ENCODE results near the gene TESK2. TPM values are rescaled to one million over a fixed set of nuclear protein-coding genes. Genes with fewer than 3 reads are reported as not detected.

The TESK2 gene
- total and polyA plus RNA-seq, 4 donors, result 1.8 to 8.7 (median 3.6) TPM

DNA sequence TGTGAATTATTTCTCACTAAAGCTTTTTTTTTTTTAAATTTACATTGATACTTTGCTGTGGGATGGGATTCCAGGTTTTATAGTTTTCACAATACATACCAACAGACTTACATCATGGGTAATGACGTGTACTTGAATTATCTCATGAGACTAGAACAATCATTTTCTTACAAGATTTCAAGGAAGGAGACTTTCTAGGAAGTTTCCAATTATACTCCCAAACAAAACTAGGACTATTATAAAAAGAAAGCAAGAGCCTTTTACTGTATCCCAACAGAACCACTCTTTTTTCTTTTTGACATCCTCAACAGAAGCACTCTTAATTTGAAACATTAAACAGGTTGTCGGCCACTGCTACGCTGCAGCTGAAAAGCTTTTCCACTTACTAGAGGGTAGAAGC lies 48.7 kb downstream of the TESK2 start:
- Histone ChIP-seq H3K4me3 (no peak overlapping the region), H3K36me3 (ENCODE audit: control insufficient read depth in 4 of 4, insufficient read depth in 4 of 4, low read length in 4 of 4) (no peaks in the 10 kb centered on the region), H3K4me1 (ENCODE audit: control insufficient read depth in 5 of 5, insufficient read depth in 5 of 5, low read length in 5 of 5) (no peaks in the 10 kb centered on the region), H3K9ac (ENCODE audit: insufficient read depth in 1 of 2, low read length in 2 of 2) (no peak overlapping the region), H3K9me3 (ENCODE audit: control insufficient read depth in 4 of 4, insufficient read depth in 3 of 4, low read length in 3 of 4) (no peaks in the 10 kb centered on the region), H3K27ac (ENCODE audit: low read depth in 1 of 2, low read length in 1 of 2) (no peak overlapping the region), H3K27me3 (ENCODE audit: control insufficient read depth in 3 of 3, insufficient read depth in 3 of 3, low read length in 2 of 3) (no peaks in the 10 kb centered on the region)
- DNase-seq (peak in 2 of 3 donors; percentile 10 to 11), ATAC-seq (ENCODE audit: insufficient read depth, low FRiP score) (no peak)
- 65 to 69% methylated on average over 3 of the region's 3 CpGs for WGBS, 2 donors
- TF ChIP-seq, protein P1, sequence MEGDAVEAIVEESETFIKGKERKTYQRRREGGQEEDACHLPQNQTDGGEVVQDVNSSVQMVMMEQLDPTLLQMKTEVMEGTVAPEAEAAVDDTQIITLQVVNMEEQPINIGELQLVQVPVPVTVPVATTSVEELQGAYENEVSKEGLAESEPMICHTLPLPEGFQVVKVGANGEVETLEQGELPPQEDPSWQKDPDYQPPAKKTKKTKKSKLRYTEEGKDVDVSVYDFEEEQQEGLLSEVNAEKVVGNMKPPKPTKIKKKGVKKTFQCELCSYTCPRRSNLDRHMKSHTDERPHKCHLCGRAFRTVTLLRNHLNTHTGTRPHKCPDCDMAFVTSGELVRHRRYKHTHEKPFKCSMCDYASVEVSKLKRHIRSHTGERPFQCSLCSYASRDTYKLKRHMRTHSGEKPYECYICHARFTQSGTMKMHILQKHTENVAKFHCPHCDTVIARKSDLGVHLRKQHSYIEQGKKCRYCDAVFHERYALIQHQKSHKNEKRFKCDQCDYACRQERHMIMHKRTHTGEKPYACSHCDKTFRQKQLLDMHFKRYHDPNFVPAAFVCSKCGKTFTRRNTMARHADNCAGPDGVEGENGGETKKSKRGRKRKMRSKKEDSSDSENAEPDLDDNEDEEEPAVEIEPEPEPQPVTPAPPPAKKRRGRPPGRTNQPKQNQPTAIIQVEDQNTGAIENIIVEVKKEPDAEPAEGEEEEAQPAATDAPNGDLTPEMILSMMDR (IDR thresholded peaks at IDR 0.05; ENCODE audit: control extremely low read depth, extremely low read depth), result no peak

DNA sequence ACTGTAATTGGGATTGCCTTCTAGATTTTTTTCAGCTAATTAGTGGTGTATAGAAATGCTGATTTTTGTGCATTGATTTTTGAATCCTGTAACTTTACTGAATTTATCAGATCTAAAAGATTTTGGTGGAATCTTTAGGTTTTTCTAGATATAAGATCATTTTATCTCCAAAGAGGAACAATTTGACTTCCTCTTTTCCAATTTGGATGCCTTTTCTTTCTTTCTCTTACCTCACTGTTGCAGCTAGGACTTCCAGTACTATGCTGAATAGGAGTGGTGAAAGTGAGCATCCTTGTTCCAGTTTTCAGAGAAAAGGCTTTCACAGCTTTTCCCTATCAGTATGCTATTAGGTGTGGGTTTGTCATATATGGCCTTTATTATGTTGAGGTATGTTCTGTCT lies 53.6 kb downstream of the TESK2 start:
- no peaks in the 10 kb centered on the region for H3K36me3 ChIP-seq (ENCODE audit: control insufficient read depth in 4 of 4, insufficient read depth in 4 of 4, low read length in 4 of 4)
- H3K27ac ChIP-seq (ENCODE audit: low read depth in 1 of 2, low read length in 1 of 2), result no peak overlapping the region
- ATAC-seq (ENCODE audit: insufficient read depth, low FRiP score) (no peak), DNase-seq (no peak)
- TF ChIP-seq, protein P1 (IDR thresholded peaks at IDR 0.05; ENCODE audit: control extremely low read depth, extremely low read depth), result no peak
- H3K9ac ChIP-seq (ENCODE audit: insufficient read depth in 1 of 2, low read length in 2 of 2), result no peak overlapping the region
- no peaks in the 10 kb centered on the region for H3K27me3 ChIP-seq (ENCODE audit: control insufficient read depth in 3 of 3, insufficient read depth in 3 of 3, low read length in 2 of 3)
- H3K4me1 ChIP-seq (ENCODE audit: control insufficient read depth in 5 of 5, insufficient read depth in 5 of 5, low read length in 5 of 5), result no peaks in the 10 kb centered on the region
- H3K9me3 ChIP-seq (ENCODE audit: control insufficient read depth in 4 of 4, insufficient read depth in 3 of 4, low read length in 3 of 4), result no peaks in the 10 kb centered on the region
- no peak overlapping the region for H3K4me3 ChIP-seq

DNA sequence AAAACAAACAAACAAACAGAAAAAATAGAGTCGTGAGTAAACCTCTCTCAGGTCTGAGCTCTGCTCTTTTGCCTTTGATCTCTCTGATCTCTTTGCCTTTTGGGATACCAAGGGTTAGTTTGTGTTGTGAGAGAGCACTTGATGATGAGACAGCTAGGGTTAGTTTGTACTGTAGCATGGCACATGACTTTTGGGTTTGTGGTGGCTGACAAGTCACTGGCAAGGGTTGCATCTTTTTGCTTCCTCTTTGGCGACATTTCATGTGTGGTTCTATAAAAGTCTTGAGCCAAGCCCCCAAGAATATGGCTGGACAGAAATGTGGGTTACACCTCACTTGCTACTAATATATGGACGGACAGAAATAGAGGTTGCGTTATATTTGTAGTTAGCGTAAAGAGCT lies 60.5 kb downstream of the TESK2 start:
- Histone ChIP-seq H3K27ac (ENCODE audit: low read depth in 1 of 2, low read length in 1 of 2) (no peak overlapping the region), H3K9ac (ENCODE audit: insufficient read depth in 1 of 2, low read length in 2 of 2) (no peak overlapping the region), H3K9me3 (ENCODE audit: control insufficient read depth in 4 of 4, insufficient read depth in 3 of 4, low read length in 3 of 4) (no peaks in the 10 kb centered on the region), H3K4me1 (ENCODE audit: control insufficient read depth in 5 of 5, insufficient read depth in 5 of 5, low read length in 5 of 5) (no peaks in the 10 kb centered on the region), H3K4me3 (no peak overlapping the region), H3K36me3 (ENCODE audit: control insufficient read depth in 4 of 4, insufficient read depth in 4 of 4, low read length in 4 of 4) (no peaks in the 10 kb centered on the region), H3K27me3 (ENCODE audit: control insufficient read depth in 3 of 3, insufficient read depth in 3 of 3, low read length in 2 of 3) (no peaks in the 10 kb centered on the region)
- TF ChIP-seq, protein P1 (IDR thresholded peaks at IDR 0.05; ENCODE audit: control extremely low read depth, extremely low read depth), result no peak
- no peak for DNase-seq
- WGBS, 2 donors, result 85 to 86% methylated on average over 5 of the region's 5 CpGs
- no peak for ATAC-seq (ENCODE audit: insufficient read depth, low FRiP score)

DNA sequence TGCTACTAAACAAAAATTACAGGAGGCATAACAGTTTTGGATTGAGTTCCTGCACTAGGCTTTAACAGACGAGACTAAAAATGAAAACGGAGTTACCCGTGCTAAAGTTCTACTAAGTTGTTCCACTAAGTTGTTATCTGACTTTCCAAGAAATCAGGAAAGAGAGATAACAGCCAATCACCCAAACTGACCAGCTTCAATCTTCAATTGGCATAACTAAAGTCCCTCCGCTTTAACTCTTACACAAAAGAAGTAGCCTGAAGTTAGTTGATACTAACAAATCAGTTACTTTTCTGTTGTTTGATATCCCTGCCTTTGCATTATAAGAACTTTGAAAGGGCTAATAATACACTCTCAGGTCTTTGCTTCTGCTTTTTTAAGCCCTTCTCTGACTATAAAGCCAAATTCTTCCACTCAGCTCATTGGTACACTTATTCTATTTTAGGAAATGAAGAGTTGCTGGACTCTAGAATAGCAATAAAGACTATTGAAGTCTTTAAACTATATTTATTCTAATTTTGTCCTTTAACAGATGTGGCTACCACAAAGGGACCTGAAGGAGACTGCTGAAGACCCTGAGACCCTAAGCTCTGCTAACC lies 61.3 kb downstream of the TESK2 start:
- 71 to 74% methylated on average over 4 of the region's 4 CpGs for WGBS, 2 donors
- TF ChIP-seq, protein P1 (IDR thresholded peaks at IDR 0.05; ENCODE audit: control extremely low read depth, extremely low read depth), result no peak

More for the DNA sequence above, 61.3 kb downstream of the TESK2 start:
- H3K4me1 ChIP-seq (ENCODE audit: control insufficient read depth in 5 of 5, insufficient read depth in 5 of 5, low read length in 5 of 5), result no peaks in the 10 kb centered on the region
- no peaks in the 10 kb centered on the region for H3K9me3 ChIP-seq (ENCODE audit: control insufficient read depth in 4 of 4, insufficient read depth in 3 of 4, low read length in 3 of 4)
- H3K9ac ChIP-seq (ENCODE audit: insufficient read depth in 1 of 2, low read length in 2 of 2), result peak overlapping the region in 1 of 2 donors; percentile 23
- ATAC-seq (ENCODE audit: insufficient read depth, low FRiP score) (no peak), DNase-seq (no peak)
- H3K27me3 ChIP-seq (ENCODE audit: control insufficient read depth in 3 of 3, insufficient read depth in 3 of 3, low read length in 2 of 3), result no peaks in the 10 kb centered on the region
- no peak overlapping the region for H3K4me3 ChIP-seq
- H3K36me3 ChIP-seq (ENCODE audit: control insufficient read depth in 4 of 4, insufficient read depth in 4 of 4, low read length in 4 of 4), result no peaks in the 10 kb centered on the region
- H3K27ac ChIP-seq (ENCODE audit: low read depth in 1 of 2, low read length in 1 of 2), result no peak overlapping the region

Data from lung (tissue), 12 donors.